Measurements from ENCODE around the gene TBP.

- TF ChIP-seq CTCF (conservative IDR thresholded peaks at IDR 0.05; ENCODE audit: low read depth, low read length) (no peak), EZH2 (IDR thresholded peaks at IDR 0.05; ENCODE audit: low read length, unreplicated experiment) (no peak)
Observed at GRCh38 chr6:170555305-170555704, 1.1 kb downstream of the TBP start.
